HG03280 (cell line): Measurements from ENCODE around the gene GPAM.
A peak's percentile ranks its signal among the peaks of the same experiment; 100 is the strongest.
"Not testable (repeated sequence)": the region's sequence is repeated elsewhere in the genome, so short reads cannot be mapped to it uniquely, and the experiment has no call there.

Experiments
- ATAC-seq: cut with Tn5 transposase; IDR thresholded peaks from one replicate; pipeline ENCODE4 v1.9.1; 2021; ENCODE audit warnings: mild to moderate bottlenecking, moderate library complexity; ENCODE audit not compliant: unreplicated experiment

The GPAM gene

GRCh38 chr10:112136486-112137153 lies 46.9 kb downstream of the GPAM start:
- no peak for ATAC-seq

GRCh38 chr10:112135604-112136003 lies 48.0 kb downstream of the GPAM start:
- no peak for ATAC-seq

GRCh38 chr10:112132435-112132834 lies 51.1 kb downstream of the GPAM start:
- ATAC-seq, result no peak

GRCh38 chr10:112131996-112132395 lies 51.6 kb downstream of the GPAM start:
- no peak for ATAC-seq

- ATAC-seq, result no peak
Measured at GRCh38 chr10:112131346-112131745, 52.2 kb downstream of the GPAM start.

- no peak for ATAC-seq
Measured at GRCh38 chr10:112126901-112127300, 56.7 kb downstream of the GPAM start.

- ATAC-seq, result no peak
Measured at GRCh38 chr10:112126172-112126571, 57.4 kb downstream of the GPAM start.

GRCh38 chr10:112124866-112125265 lies 58.7 kb downstream of the GPAM start:
- no peak for ATAC-seq

GRCh38 chr10:112122827-112123226 lies 60.7 kb downstream of the GPAM start:
- ATAC-seq, result no peak

- no peak for ATAC-seq
Measured at GRCh38 chr10:112120491-112120890, 63.1 kb downstream of the GPAM start.

- ATAC-seq, result peak; percentile 85
Measured at GRCh38 chr10:112115781-112116385, 67.7 kb downstream of the GPAM start.

GRCh38 chr10:112109779-112110178 lies 73.8 kb downstream of the GPAM start:
- ATAC-seq, result not testable (repeated sequence)
